ENCODE measurements around the gene HTR1A.

GRCh38 chr5:63962279-63962678, at the start of gene HTR1A:
- TF ChIP-seq POLR2A (IDR thresholded peaks at IDR 0.05) = no peak
- no peak for TF ChIP-seq CTCF (IDR thresholded peaks at IDR 0.05)

Data from uterus (tissue), 2 donors.